GM12801 (cell line): Measurements from ENCODE around the gene ERLEC1.

Source experiments
- TF ChIP-seq, protein P1 (sequence below): IDR thresholded peaks from one replicate; pipeline ENCODE4 v1.5.1; 2011; ENCODE audit warnings: control low read depth; ENCODE audit not compliant: insufficient read length; ENCODE audit errors: extremely low read depth

Gene ERLEC1

DNA sequence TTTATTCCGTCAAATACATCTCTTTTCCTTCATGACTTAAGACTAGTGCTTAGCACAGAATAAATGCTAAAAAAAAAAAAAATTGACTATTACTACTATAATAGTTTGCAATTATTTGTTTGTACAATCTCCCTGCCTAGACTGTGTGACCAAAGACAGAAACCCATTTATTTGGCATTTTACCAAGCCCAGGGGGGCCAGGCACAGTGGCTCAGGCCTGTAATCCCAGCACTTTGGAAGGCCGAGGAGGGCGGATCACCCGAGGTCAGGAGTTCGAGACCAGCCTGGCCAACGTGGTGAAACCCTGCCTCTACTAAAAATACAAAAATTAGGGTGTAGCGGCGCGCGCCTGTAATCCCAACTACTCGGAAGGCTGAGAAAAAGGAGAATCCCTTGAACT, 1.5 kb upstream of the ERLEC1 start:
- TF ChIP-seq, protein P1, sequence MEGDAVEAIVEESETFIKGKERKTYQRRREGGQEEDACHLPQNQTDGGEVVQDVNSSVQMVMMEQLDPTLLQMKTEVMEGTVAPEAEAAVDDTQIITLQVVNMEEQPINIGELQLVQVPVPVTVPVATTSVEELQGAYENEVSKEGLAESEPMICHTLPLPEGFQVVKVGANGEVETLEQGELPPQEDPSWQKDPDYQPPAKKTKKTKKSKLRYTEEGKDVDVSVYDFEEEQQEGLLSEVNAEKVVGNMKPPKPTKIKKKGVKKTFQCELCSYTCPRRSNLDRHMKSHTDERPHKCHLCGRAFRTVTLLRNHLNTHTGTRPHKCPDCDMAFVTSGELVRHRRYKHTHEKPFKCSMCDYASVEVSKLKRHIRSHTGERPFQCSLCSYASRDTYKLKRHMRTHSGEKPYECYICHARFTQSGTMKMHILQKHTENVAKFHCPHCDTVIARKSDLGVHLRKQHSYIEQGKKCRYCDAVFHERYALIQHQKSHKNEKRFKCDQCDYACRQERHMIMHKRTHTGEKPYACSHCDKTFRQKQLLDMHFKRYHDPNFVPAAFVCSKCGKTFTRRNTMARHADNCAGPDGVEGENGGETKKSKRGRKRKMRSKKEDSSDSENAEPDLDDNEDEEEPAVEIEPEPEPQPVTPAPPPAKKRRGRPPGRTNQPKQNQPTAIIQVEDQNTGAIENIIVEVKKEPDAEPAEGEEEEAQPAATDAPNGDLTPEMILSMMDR = no peak

DNA sequence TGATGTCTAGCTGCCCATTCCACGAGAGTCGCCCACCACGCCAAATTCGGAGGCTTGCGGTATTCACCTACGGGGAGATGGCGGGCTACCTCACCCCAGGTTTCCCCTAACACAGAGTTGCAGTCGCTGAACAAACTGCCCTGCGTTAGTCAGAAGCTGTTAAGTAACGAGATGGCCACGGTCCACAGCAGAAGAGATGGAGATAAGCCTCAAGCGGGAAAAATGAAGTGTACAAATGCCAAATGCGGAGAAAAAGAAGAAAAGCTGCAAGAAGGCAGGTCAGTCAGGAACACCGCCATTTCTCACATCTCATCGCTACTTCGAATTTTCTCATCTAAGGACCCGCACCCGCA, 516 bp upstream of the ERLEC1 start:
- TF ChIP-seq, protein P1 = no peak

DNA sequence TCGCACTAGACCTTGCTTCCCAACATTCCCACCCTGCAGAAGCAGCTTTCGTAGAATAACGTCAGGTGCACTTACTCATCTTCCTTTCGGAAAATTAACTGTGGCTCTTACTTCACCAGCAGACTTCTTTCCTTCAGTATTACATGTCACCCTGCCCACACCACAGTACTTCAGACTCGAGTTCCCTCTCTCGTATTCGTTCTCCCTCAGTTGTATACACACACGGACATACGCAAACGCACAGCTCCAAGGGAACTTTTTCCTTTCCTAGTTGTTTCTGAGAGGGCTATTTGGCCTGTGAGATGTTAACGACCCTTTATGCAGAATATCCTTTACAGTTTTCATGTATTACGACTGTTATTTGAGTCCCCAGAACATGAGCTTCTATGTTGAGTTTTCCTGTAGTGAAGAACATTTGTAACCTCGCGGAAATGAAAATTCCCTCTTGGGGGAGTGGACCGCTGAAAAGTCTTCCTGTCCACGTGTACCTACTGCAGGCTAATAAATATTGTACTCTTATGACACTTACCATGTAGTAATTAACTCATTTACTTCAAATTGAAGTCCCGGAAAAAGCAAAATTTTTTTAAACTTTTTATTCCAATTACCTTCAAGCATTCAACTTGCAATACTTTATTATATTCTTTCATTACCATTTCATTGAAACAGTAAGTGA, 908 bp downstream of the ERLEC1 start:
- TF ChIP-seq, protein P1 = no peak

DNA sequence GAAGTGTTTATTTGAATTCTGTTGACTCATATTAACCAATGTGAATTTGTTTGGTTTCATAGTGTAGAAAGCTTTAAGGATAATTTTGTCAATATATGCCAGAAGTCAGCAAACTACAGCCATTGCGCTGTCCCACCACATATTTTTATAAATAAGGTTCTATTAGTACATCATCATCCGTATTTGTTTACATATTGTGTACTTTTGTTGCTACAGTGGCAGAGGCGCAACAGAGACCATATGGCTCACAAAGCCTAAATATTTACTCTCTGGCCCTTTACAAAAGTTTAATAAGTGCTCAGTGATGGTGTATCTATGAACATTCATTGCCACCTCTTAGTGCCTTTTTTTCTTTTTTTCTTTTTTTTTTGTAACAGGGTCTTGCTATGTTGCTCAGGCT, 6.4 kb downstream of the ERLEC1 start:
- TF ChIP-seq, protein P1 = no peak

DNA sequence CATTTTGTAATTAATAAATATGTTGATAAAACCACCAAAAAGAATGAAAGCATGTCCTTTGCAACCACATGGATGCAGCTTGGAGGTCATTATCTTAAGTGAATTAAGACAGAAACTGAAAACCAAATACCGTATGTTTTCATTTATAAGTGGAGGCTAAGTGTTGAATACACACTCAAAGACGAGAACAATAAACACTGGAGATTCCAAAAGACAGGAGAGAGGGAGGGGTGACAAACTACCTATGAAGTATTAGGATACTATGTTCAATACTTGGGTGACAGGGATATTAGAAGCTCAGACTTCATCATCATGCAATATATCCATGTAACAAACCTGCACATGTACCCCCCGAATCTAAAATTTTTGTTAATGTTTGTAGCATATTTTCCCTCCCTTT, 7.0 kb downstream of the ERLEC1 start:
- TF ChIP-seq, protein P1 = no peak

DNA sequence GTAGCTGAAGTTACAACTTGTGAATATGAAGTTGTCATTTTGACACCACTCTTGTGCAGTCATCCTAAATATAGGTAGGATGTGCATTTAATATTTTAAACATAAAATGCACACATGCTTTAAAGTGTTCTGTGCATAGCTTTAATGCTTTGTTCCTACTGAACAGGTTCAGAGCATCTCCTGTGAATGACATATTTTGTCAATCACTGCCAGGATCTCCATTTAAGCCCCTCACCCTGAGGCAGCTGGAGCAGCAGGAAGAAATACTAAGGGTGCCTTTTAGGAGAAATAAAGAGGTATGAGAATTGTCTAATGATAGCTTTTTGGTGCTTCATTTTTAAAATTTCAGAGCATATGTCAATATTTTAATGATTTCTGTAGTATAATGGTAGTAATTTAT, 14.7 kb downstream of the ERLEC1 start:
- TF ChIP-seq, protein P1 = no peak

DNA sequence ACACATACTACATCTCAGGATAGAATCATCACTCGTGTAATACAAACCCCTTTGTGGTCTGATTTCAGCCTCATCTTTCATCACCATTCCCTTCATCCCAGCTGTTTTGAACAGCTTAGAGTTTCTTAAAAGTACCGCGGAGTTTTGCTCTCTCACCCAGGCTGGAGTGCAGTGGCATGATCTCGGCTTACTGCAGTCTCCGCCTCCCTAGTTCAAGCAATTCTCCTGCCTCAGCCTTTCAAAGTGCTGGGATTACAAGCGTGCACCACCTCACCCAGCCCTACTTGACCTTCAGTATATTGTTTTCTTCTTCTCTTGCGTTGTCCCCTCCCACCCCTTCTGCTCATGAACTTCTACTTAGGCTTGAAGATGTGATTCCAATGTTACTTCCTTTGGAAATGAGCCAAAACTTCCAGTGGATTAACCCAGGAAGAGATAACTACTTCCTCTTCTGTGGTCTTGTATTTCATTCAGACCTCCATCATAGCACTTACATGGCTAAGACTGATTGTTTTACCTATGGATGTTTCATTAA, 15.8 kb downstream of the ERLEC1 start:
- TF ChIP-seq, protein P1 = no peak

DNA sequence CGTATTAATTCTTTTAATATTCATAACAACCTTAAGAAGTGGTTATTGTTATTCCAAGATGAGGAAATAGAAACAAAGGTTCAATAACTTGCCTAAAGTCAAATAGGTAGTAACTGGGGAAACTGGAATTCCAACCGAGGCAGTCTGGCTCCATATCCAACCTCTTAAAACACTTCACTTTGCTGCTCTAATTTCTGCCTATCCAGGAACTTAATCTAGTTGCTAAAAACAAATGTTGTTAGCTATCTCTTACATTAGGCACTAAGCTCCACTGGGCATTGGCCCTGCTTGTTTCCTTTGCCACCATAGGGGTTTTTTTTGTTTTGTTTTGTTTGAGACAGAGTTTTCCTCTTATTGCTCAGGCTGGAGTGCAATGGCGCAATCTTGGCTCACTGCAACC, 24.8 kb downstream of the ERLEC1 start:
- TF ChIP-seq, protein P1 = no peak
